Fibroblast of lung (primary cell): ENCODE results near the gene CCDC18. TPM values are rescaled to one million over a fixed set of nuclear protein-coding genes. Genes with fewer than 3 reads are reported as not detected.

Experiments used
- DNase-seq, 2 donors: peaks; one replicate each; pipeline versions ENCODE4 v3.0.0 to v3.0.0-alpha.2; 2010; ENCODE audit warnings: low read depth in 2 of 2
- H2AFZ ChIP-seq: 2 replicates; pipeline ENCODE4 v1.5.1; 2012; ENCODE audit warnings: low read length, control low read depth, inconsistent platforms
- H3K27ac ChIP-seq: 2 replicates; pipeline ENCODE4 v1.5.1; 2011; ENCODE audit warnings: low read length, control low read depth; ENCODE audit not compliant: insufficient read depth
- H3K27me3 ChIP-seq: 2 replicates; pipeline ENCODE4 v1.5.1; 2011; ENCODE audit warnings: mild to moderate bottlenecking, low read length; ENCODE audit not compliant: control insufficient read depth, insufficient read depth
- H3K36me3 ChIP-seq: 2 replicates; pipeline ENCODE4 v1.5.1; 2011; ENCODE audit warnings: low read length; ENCODE audit not compliant: control insufficient read depth, insufficient read depth
- H3K4me1 ChIP-seq: 2 replicates; pipeline ENCODE4 v1.5.1; 2011; ENCODE audit warnings: low read length; ENCODE audit not compliant: control insufficient read depth, insufficient read depth; ENCODE audit errors: extremely low read depth
- H3K4me2 ChIP-seq: 2 replicates; pipeline ENCODE4 v1.5.1; 2011; ENCODE audit warnings: low read length, control low read depth; ENCODE audit not compliant: insufficient read depth; ENCODE audit errors: extremely low read depth
- H3K4me3 ChIP-seq, 4 experiments: fragments of 200-600 bp in 1 of 4; sonication (generic) in 1 of 4; replicated peaks in 1 of 4; 2 replicates each; pipeline ENCODE4 v1.5.1; 2011 to 2016; ENCODE audit warnings: low read length in 4 of 4, low read depth in 3 of 4, mild to moderate bottlenecking in 3 of 4, control low read depth in 2 of 4, inconsistent platforms in 1 of 4, mixed read lengths in 1 of 4; ENCODE audit not compliant: insufficient read depth in 1 of 4; ENCODE audit errors: control extremely low read depth in 1 of 4
- H3K79me2 ChIP-seq: 2 replicates; pipeline ENCODE4 v1.5.1; 2012; ENCODE audit warnings: mild to moderate bottlenecking, low read length, inconsistent platforms; ENCODE audit not compliant: control insufficient read depth, insufficient read depth
- H3K9ac ChIP-seq: 2 replicates; pipeline ENCODE4 v1.5.1; 2011; ENCODE audit warnings: mild to moderate bottlenecking, low read length, control low read depth; ENCODE audit not compliant: insufficient read depth
- H3K9me3 ChIP-seq: 2 replicates; pipeline ENCODE4 v1.5.1; 2012; ENCODE audit warnings: low read depth, low read length; ENCODE audit not compliant: control insufficient read depth, insufficient read depth
- H4K20me1 ChIP-seq: 2 replicates; pipeline ENCODE4 v1.5.1; 2011; ENCODE audit warnings: low read length; ENCODE audit not compliant: control insufficient read depth, insufficient read depth; ENCODE audit errors: extremely low read depth
- CTCF ChIP-seq, 2 donors: IDR thresholded peaks in 1 of 2; conservative IDR thresholded peaks in 1 of 2; 1 replicate in 1 of 2; 2 replicates in 1 of 2; pipeline ENCODE4 v1.5.1; 2011 to 2012; ENCODE audit warnings: low read length in 2 of 2, control low read depth in 1 of 2, inconsistent platforms in 1 of 2, low read depth in 1 of 2, mild to moderate bottlenecking in 1 of 2
- EZH2 ChIP-seq: IDR thresholded peaks from 2 replicates; pipeline ENCODE4 v1.5.1; 2012; ENCODE audit warnings: low read length, control low read depth, mild to moderate bottlenecking; ENCODE audit errors: missing control alignments
- polyA plus RNA-seq, 2 donors: library from polyadenylated mRNA; depleted of rRNA in 1 of 2; stranded (reverse) in 1 of 2; unstranded in 1 of 2; fragments of >200 nt; gene quantifications; 2 replicates each; pipeline ENCODE4 v1.2.1, GENCODE V29; 2011 to 2012; ENCODE audit warnings: missing spikeins in 1 of 2
- total RNA-seq: library from RNA; depleted of rRNA; stranded (reverse); fragments of >200 nt; gene quantifications from 2 replicates; pipeline ENCODE4 v1.2.1, GENCODE V29; 2014

Gene CCDC18
- total and polyA plus RNA-seq, 2 donors (not counting 1 experiment from before 2014, with no cell fraction given), result 3.1 to 15.4 TPM

GRCh38 chr1:93136445-93136844, 44.1 kb upstream of the CCDC18 start:
- Histone ChIP-seq H4K20me1 (no peaks in the 10 kb centered on the region), H2AFZ (no peak overlapping the region), H3K4me3 (no peak overlapping the region), H3K36me3 (peaks cover 5% of the 10 kb centered on the region), H3K4me1 (no peaks in the 10 kb centered on the region), H3K79me2 (no peaks in the 10 kb centered on the region), H3K9me3 (no peaks in the 10 kb centered on the region), H3K4me2 (no peak overlapping the region), H3K27ac (no peak overlapping the region), H3K9ac (no peak overlapping the region), H3K27me3 (no peaks in the 10 kb centered on the region)
- no peak for DNase-seq
- no peak for TF ChIP-seq CTCF (conservative IDR thresholded peaks at IDR 0.05 in 1 of 2, IDR thresholded peaks at IDR 0.05 in 1 of 2; ENCODE audit: low read depth in 1 of 2, low read length in 2 of 2)
- TF ChIP-seq EZH2, result no peak

DNA sequence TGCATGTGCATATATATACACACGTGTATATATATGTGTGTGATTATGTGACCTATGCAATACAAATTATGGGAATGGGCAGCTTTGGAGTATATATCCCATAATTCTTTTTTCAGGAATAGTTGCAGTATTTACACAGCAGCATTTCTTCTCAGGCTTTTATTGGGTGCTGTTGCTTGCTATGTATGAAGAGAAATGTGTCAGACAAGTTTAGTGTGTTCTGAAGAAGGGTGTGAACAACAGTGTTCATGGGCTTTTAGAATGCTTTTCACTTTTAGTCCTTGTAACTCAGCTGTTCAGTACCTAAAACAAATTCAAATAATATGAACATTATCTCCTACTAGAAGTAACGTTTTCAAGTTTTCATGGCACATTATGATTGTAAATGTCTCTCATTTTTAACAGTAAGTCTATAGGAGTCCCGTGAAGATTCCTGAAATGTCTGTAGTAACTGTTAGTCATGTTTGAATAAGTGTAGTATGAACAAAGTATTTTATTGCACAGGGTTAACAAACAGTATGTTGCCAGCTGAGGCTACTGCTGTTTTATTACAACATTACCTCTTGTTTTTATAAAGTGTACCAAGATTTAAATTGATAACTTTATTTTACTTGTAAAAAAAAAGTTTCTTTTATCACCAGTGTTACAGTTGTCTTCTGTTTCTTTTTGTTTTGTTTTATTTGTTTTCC, 42.8 kb upstream of the CCDC18 start:
- no peaks in the 10 kb centered on the region for H3K27me3 ChIP-seq
- H3K4me3 ChIP-seq, result no peak overlapping the region
- H4K20me1 ChIP-seq, result no peaks in the 10 kb centered on the region
- no peaks in the 10 kb centered on the region for H3K79me2 ChIP-seq
- no peaks in the 10 kb centered on the region for H3K4me1 ChIP-seq
- H3K36me3 ChIP-seq, result peaks cover 5% of the 10 kb centered on the region
- no peak for DNase-seq
- H3K4me2 ChIP-seq, result no peak overlapping the region
- no peak overlapping the region for H3K27ac ChIP-seq
- H2AFZ ChIP-seq, result no peak overlapping the region
- TF ChIP-seq CTCF (conservative IDR thresholded peaks at IDR 0.05 in 1 of 2, IDR thresholded peaks at IDR 0.05 in 1 of 2; ENCODE audit: low read depth in 1 of 2, low read length in 2 of 2) (no peak), EZH2 (no peak)
- no peaks in the 10 kb centered on the region for H3K9me3 ChIP-seq
- no peak overlapping the region for H3K9ac ChIP-seq

- Histone ChIP-seq H3K4me1 (no peaks in the 10 kb centered on the region), H3K79me2 (no peaks in the 10 kb centered on the region), H3K9ac (no peak overlapping the region), H3K9me3 (no peaks in the 10 kb centered on the region), H3K4me2 (no peak overlapping the region), H4K20me1 (no peaks in the 10 kb centered on the region), H3K27ac (no peak overlapping the region), H3K4me3 (no peak overlapping the region), H3K27me3 (no peaks in the 10 kb centered on the region), H3K36me3 (peaks cover 5% of the 10 kb centered on the region), H2AFZ (no peak overlapping the region)
- TF ChIP-seq CTCF (conservative IDR thresholded peaks at IDR 0.05 in 1 of 2, IDR thresholded peaks at IDR 0.05 in 1 of 2; ENCODE audit: low read depth in 1 of 2, low read length in 2 of 2) (no peak), EZH2 (no peak)
- no peak for DNase-seq
Observed at GRCh38 chr1:93140106-93140505, 40.4 kb upstream of the CCDC18 start.
